GM12891 (cell line): ENCODE measurements around the gene CPB2.

Source experiments
- DNase-seq: peaks from one replicate; pipeline ENCODE4 v3.0.0; 2011; ENCODE audit warnings: low spot score; ENCODE audit not compliant: insufficient read length
- FAIRE-seq: peaks from 2 replicates; lab custom pipeline; 2011; peaks lifted over from hg19 to GRCh38; lab: Jason Lieb, UNC
- PAX5 ChIP-seq: IDR thresholded peaks from 2 replicates; pipeline ENCODE4 v1.6.1; 2011; ENCODE audit warnings: low read length, moderate library complexity, mild to moderate bottlenecking; ENCODE audit not compliant: insufficient read depth, severe bottlenecking
- POLR2A ChIP-seq: IDR thresholded peaks from 2 replicates; pipeline ENCODE4 v1.6.1; 2011; ENCODE audit warnings: low read depth, low read length, control low read depth
- POLR2AphosphoS5 ChIP-seq: IDR thresholded peaks from 2 replicates; pipeline ENCODE4 v1.6.1; 2011; ENCODE audit warnings: low read depth, low read length, control low read depth
- POU2F2 ChIP-seq: IDR thresholded peaks from 2 replicates; pipeline ENCODE4 v1.6.1; 2011; ENCODE audit warnings: low read depth, mild to moderate bottlenecking, control low read depth, low read length, moderate library complexity
- SPI1 ChIP-seq: IDR thresholded peaks from 2 replicates; pipeline ENCODE4 v1.6.1; 2011; ENCODE audit warnings: low read depth, low read length, control low read depth
- TAF1 ChIP-seq: IDR thresholded peaks from 2 replicates; pipeline ENCODE4 v1.6.1; 2011; ENCODE audit warnings: low read depth, low read length, control low read depth

The CPB2 gene

GRCh38 chr13:46143184-46143701 lies 38.4 kb upstream of the CPB2 start:
- DNase-seq (no peak), FAIRE-seq (no peak)
- TF ChIP-seq POLR2AphosphoS5 (peak; percentile 47; the same call in 1 of the 2 replicates), PAX5 (no peak), SPI1 (no peak), POU2F2 (no peak), POLR2A (0 out of 2 replicates have a peak, but pooled peaks have one; percentile 19), TAF1 (no peak)

GRCh38 chr13:46142776-46143175 lies 37.9 kb upstream of the CPB2 start:
- FAIRE-seq (no peak), DNase-seq (no peak)
- TF ChIP-seq SPI1 = no peak
- TF ChIP-seq TAF1 = no peak
- 0 out of 2 replicates have a peak, but pooled peaks have one; percentile 31 for TF ChIP-seq POLR2A
- TF ChIP-seq PAX5 = no peak
- peak; percentile 70 for TF ChIP-seq POLR2AphosphoS5

- FAIRE-seq (no peak), DNase-seq (no peak)
- no peak for TF ChIP-seq PAX5
- no peak for TF ChIP-seq SPI1
- TF ChIP-seq TAF1 = no peak
- no peak for TF ChIP-seq POU2F2
- no peak for TF ChIP-seq POLR2AphosphoS5
- no peak for TF ChIP-seq POLR2A
Measured at GRCh38 chr13:46140044-46140443, 35.2 kb upstream of the CPB2 start.

GRCh38 chr13:46137627-46138317 lies 32.9 kb upstream of the CPB2 start:
- FAIRE-seq (peak; percentile 64), DNase-seq (no peak)
- no peak for TF ChIP-seq TAF1
- TF ChIP-seq SPI1 = peak; percentile 58

- TF ChIP-seq TAF1 (no peak), SPI1 (no peak), POU2F2 (no peak), PAX5 (no peak), POLR2A (0 out of 2 replicates have a peak, but pooled peaks have one; percentile 57), POLR2AphosphoS5 (no peak; the same call in 1 of the 2 replicates)
- no peak for FAIRE-seq
Measured at GRCh38 chr13:46136688-46137087, 31.9 kb upstream of the CPB2 start.

GRCh38 chr13:46134961-46135522 lies 30.2 kb upstream of the CPB2 start:
- TF ChIP-seq POLR2A (peak; percentile 63; the same call in 1 of the 2 replicates), SPI1 (no peak), POLR2AphosphoS5 (peak; percentile 47; the same call in 1 of the 2 replicates), POU2F2 (no peak)
- FAIRE-seq (no peak), DNase-seq (no peak)

More at GRCh38 chr13:46136688-46137087, 31.9 kb upstream of the CPB2 start:
- DNase-seq = no peak

GRCh38 chr13:46134494-46134893 lies 29.7 kb upstream of the CPB2 start:
- TF ChIP-seq POLR2A (no peak), POU2F2 (no peak), POLR2AphosphoS5 (no peak), SPI1 (no peak), PAX5 (no peak), TAF1 (no peak)
- no peak for FAIRE-seq

GRCh38 chr13:46132109-46132508 lies 27.3 kb upstream of the CPB2 start:
- peak; percentile 41 for FAIRE-seq
- DNase-seq = no peak

More at GRCh38 chr13:46134494-46134893, 29.7 kb upstream of the CPB2 start:
- DNase-seq = no peak

GRCh38 chr13:46131705-46132104 lies 26.9 kb upstream of the CPB2 start:
- FAIRE-seq = no peak
- TF ChIP-seq POLR2A (no peak), PAX5 (no peak), POLR2AphosphoS5 (no peak)
- DNase-seq = no peak

More at GRCh38 chr13:46132109-46132508, 27.3 kb upstream of the CPB2 start:
- TF ChIP-seq POLR2A (peak; percentile 38; the same call in 1 of the 2 replicates), SPI1 (no peak), POLR2AphosphoS5 (peak; percentile 67; the same call in 1 of the 2 replicates)

- DNase-seq = no peak
- TF ChIP-seq TAF1 = no peak
- 0 out of 2 replicates have a peak, but pooled peaks have one; percentile 15 for TF ChIP-seq POLR2A
- FAIRE-seq = no peak
Measured at GRCh38 chr13:46129955-46130618, 25.3 kb upstream of the CPB2 start.
